ENCODE data around the gene WSCD1.

GRCh38 chr17:6102615-6103014 is 32.4 kb downstream of the WSCD1 start:
- TF ChIP-seq POLR2A (IDR thresholded peaks at IDR 0.05) (no peak), CTCF (IDR thresholded peaks at IDR 0.05) (no peak)

Data from adrenal gland (tissue), 5 donors.